Smooth muscle cell of the umbilical artery (primary cell): ENCODE data around the gene MICAL2. TPM values are rescaled to one million over a fixed set of nuclear protein-coding genes. Genes with fewer than 3 reads are reported as not detected.

Experiments used
- total RNA-seq: library from RNA; depleted of rRNA; stranded (reverse); fragments of >200 nt; gene quantifications from 2 replicates; pipeline ENCODE4 v1.2.3, GENCODE V29; 2014

The MICAL2 gene, protein sequence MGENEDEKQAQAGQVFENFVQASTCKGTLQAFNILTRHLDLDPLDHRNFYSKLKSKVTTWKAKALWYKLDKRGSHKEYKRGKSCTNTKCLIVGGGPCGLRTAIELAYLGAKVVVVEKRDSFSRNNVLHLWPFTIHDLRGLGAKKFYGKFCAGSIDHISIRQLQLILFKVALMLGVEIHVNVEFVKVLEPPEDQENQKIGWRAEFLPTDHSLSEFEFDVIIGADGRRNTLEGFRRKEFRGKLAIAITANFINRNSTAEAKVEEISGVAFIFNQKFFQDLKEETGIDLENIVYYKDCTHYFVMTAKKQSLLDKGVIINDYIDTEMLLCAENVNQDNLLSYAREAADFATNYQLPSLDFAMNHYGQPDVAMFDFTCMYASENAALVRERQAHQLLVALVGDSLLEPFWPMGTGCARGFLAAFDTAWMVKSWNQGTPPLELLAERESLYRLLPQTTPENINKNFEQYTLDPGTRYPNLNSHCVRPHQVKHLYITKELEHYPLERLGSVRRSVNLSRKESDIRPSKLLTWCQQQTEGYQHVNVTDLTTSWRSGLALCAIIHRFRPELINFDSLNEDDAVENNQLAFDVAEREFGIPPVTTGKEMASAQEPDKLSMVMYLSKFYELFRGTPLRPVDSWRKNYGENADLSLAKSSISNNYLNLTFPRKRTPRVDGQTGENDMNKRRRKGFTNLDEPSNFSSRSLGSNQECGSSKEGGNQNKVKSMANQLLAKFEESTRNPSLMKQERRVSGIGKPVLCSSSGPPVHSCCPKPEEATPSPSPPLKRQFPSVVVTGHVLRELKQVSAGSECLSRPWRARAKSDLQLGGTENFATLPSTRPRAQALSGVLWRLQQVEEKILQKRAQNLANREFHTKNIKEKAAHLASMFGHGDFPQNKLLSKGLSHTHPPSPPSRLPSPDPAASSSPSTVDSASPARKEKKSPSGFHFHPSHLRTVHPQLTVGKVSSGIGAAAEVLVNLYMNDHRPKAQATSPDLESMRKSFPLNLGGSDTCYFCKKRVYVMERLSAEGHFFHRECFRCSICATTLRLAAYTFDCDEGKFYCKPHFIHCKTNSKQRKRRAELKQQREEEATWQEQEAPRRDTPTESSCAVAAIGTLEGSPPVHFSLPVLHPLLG
- total RNA-seq = 246 and 810 TPM in 2 replicates

DNA sequence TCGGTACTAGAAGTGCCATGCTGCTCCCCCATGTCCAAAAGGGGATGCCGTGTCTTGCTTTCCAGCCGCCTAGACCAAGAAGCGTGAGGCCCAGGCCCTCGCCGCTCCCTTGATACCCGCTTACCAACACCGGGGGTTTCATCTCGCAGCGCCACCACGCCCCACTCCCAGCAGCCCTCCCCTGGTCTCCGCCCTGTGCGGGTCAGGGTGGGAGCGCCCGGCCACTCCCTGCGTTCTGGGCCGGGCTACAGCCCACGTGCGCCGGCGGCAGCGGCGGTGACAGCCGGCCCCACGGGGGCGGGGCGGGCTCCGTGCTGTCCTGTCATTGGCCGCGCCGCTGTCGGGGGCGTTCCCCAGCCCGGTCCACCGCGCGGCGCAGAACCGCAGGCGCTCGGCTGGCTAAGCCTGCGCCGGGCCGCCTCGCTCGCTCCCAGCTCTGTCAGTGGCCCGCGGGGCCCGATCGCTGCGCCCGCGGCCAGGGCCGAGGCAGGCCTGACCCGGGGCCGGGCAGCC, at the start of gene MICAL2:
Gene MICAL2, plus strand, starts transcription at position 390 of the 513 bp plus-strand sequence. CDS start 51,566 bp downstream, outside the sequence.

Other genes with a start within 250 kb of the MICAL2 start
- 328 and 422 TPM in 2 replicates for gene DKK3, start 102.0 kb upstream of the MICAL2 start, total RNA-seq